RWPE1 (cell line): ENCODE data around the gene ARL14EP.

ENCODE experiments used
- CTCF ChIA-PET: fragments of 350-600 bp; sonication (Branson Sonifier 250); formaldehyde crosslinking; extraction: SDS; loops from one replicate; lab custom pipeline; 2021; lab: Yijun Ruan, JAX
- POLR2A ChIA-PET: fragments of 400-600 bp; formaldehyde crosslinking; extraction: SDS; loops from one replicate; lab custom pipeline; 2020; ENCODE audit warnings: antibody characterized with exemption; ENCODE audit not compliant: low non-redundant PET; lab: Yijun Ruan, JAX
- DNase-seq: peaks from one replicate; pipeline ENCODE4 v3.0.0; 2012; ENCODE audit warnings: low spot score
- H3K27ac ChIP-seq: fragments of 450-650 bp; 2 replicates; pipeline ENCODE4 v1.5.1; 2017
- TF ChIP-seq, protein P1 (sequence below): fragments of 450-650 bp; conservative IDR thresholded peaks from 2 replicates; pipeline ENCODE4 v1.5.1; 2017; ENCODE audit warnings: low read depth, mild to moderate bottlenecking

Gene ARL14EP

GRCh38 chr11:30380846-30381245 is 57.9 kb downstream of the ARL14EP start:
- H3K27ac ChIP-seq: no peak overlapping the region
- no peak for DNase-seq
- ChIA-PET CTCF (no interaction called here), POLR2A (no interaction called here)
- TF ChIP-seq, protein P1, sequence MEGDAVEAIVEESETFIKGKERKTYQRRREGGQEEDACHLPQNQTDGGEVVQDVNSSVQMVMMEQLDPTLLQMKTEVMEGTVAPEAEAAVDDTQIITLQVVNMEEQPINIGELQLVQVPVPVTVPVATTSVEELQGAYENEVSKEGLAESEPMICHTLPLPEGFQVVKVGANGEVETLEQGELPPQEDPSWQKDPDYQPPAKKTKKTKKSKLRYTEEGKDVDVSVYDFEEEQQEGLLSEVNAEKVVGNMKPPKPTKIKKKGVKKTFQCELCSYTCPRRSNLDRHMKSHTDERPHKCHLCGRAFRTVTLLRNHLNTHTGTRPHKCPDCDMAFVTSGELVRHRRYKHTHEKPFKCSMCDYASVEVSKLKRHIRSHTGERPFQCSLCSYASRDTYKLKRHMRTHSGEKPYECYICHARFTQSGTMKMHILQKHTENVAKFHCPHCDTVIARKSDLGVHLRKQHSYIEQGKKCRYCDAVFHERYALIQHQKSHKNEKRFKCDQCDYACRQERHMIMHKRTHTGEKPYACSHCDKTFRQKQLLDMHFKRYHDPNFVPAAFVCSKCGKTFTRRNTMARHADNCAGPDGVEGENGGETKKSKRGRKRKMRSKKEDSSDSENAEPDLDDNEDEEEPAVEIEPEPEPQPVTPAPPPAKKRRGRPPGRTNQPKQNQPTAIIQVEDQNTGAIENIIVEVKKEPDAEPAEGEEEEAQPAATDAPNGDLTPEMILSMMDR: no peak

DNA sequence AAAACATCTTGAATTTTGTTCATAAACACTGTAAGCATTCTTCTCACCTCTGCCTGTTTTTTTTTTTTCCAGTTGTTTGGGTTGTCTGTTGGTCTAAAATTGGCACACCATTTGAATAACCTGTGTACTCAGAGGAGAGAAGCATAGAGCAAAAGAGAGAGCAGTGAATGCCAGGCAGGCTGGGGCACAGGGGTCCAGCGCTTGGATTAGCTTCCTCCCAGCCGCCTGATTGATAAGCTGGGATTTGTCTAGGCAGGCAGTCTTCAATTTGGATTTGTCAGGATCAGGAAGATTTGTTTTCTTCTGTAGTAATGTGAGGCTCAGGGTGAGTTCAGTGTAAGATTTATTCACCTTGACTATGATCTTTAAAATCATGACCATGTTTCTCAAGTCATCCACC is 59.0 kb downstream of the ARL14EP start:
- CTCF ChIA-PET: interaction anchor here (0.6 kb wide), 1 partner anchor 204 kb away, joined by 6 read pairs; the partner anchor contains the start of gene MPPED2
- no peak overlapping the region for H3K27ac ChIP-seq
- POLR2A ChIA-PET: no interaction called here

More for the DNA sequence above, 59.0 kb downstream of the ARL14EP start:
- DNase-seq: no peak
- TF ChIP-seq, protein P1: no peak
